Mesenchymal stem cell (in vitro differentiated cells and primary cell): Measurements from ENCODE around the gene TNFRSF4.

Source experiments
- DNase-seq: peaks from one replicate; pipeline ENCODE4 v3.0.0-alpha.2; 2013
- H2AFZ ChIP-seq: one replicate; pipeline ENCODE4 v1.6.1; 2013; ENCODE audit warnings: low read depth, mild to moderate bottlenecking, control low read depth, inconsistent platforms, low read length, moderate library complexity
- H2AK5ac ChIP-seq: 2 replicates; pipeline ENCODE4 v1.6.1; 2013; ENCODE audit warnings: low read length, moderate library complexity, mild to moderate bottlenecking, inconsistent platforms; ENCODE audit not compliant: severe bottlenecking
- H2BK120ac ChIP-seq: one replicate; pipeline ENCODE4 v1.6.1; 2013; ENCODE audit warnings: low read depth, mild to moderate bottlenecking, inconsistent platforms, low read length, moderate library complexity
- H2BK12ac ChIP-seq, 2 experiments: one replicate each; pipeline ENCODE4 v1.6.1; 2013; ENCODE audit warnings: inconsistent platforms in 2 of 2, low read length in 2 of 2, mild to moderate bottlenecking in 2 of 2, moderate library complexity in 2 of 2, control low read depth in 1 of 2
- H2BK15ac ChIP-seq: one replicate; pipeline ENCODE4 v1.6.1; 2013; ENCODE audit warnings: mild to moderate bottlenecking, low read depth, inconsistent platforms; ENCODE audit not compliant: poor library complexity, severe bottlenecking
- H2BK5ac ChIP-seq: 2 replicates; pipeline ENCODE4 v1.6.1; 2013; ENCODE audit warnings: low read depth, mild to moderate bottlenecking, low read length, control low read depth, inconsistent platforms; ENCODE audit not compliant: poor library complexity, severe bottlenecking
- H3K14ac ChIP-seq, 2 experiments: one replicate each; pipeline ENCODE4 v1.6.1; 2013; ENCODE audit warnings: inconsistent platforms in 2 of 2, low read length in 2 of 2, control low read depth in 1 of 2, mild to moderate bottlenecking in 1 of 2, moderate library complexity in 1 of 2
- H3K18ac ChIP-seq, 2 experiments: one replicate each; pipeline ENCODE4 v1.6.1; 2013; ENCODE audit warnings: inconsistent platforms in 2 of 2, low read length in 2 of 2, control low read depth in 1 of 2, low read depth in 1 of 2, mild to moderate bottlenecking in 1 of 2
- H3K23ac ChIP-seq, 2 experiments: one replicate each; pipeline ENCODE4 v1.6.1; 2013; ENCODE audit warnings: inconsistent platforms in 2 of 2, low read length in 2 of 2, mild to moderate bottlenecking in 2 of 2, moderate library complexity in 2 of 2, control low read depth in 1 of 2
- H3K27ac ChIP-seq: 2 replicates; pipeline ENCODE4 v1.5.1; 2013; ENCODE audit warnings: mild to moderate bottlenecking, moderate library complexity, low read length, control low read depth, inconsistent platforms; ENCODE audit not compliant: poor library complexity, severe bottlenecking
- H3K27me3 ChIP-seq, 2 experiments: 2 replicates each; pipeline versions ENCODE4 v1.6.1 to v1.7.0; 2013; ENCODE audit warnings: low read length in 2 of 2, mild to moderate bottlenecking in 2 of 2, moderate library complexity in 2 of 2, control low read depth in 1 of 2, inconsistent platforms in 1 of 2; ENCODE audit not compliant: control insufficient read depth in 1 of 2, insufficient read depth in 1 of 2
- H3K36me3 ChIP-seq, 2 experiments: 2 replicates each; pipeline versions ENCODE4 v1.6.1 to v1.7.0; 2013; ENCODE audit warnings: low read length in 2 of 2, control low read depth in 1 of 2, inconsistent platforms in 1 of 2, low read depth in 1 of 2, mild to moderate bottlenecking in 1 of 2; ENCODE audit not compliant: insufficient read depth in 2 of 2, control insufficient read depth in 1 of 2
- H3K4ac ChIP-seq, 2 experiments: one replicate each; pipeline ENCODE4 v1.6.1; 2013; ENCODE audit warnings: inconsistent platforms in 2 of 2, low read length in 2 of 2, mild to moderate bottlenecking in 2 of 2, moderate library complexity in 2 of 2, control low read depth in 1 of 2, low read depth in 1 of 2
- H3K4me1 ChIP-seq: 2 replicates; pipeline ENCODE4 v1.6.1; 2013; ENCODE audit warnings: low read depth, low read length, control low read depth; ENCODE audit not compliant: control insufficient read depth, insufficient read depth
- H3K4me2 ChIP-seq: 2 replicates; pipeline ENCODE4 v1.6.1; 2013; ENCODE audit warnings: low read length, mild to moderate bottlenecking, inconsistent platforms; ENCODE audit not compliant: poor library complexity, severe bottlenecking
- H3K4me3 ChIP-seq, 2 experiments: 2 replicates each; pipeline versions ENCODE4 v1.5.1 to v1.7.0; 2013; ENCODE audit warnings: low read length in 2 of 2, mild to moderate bottlenecking in 2 of 2, control low read depth in 1 of 2, low read depth in 1 of 2; ENCODE audit not compliant: insufficient read depth in 1 of 2
- H3K79me1 ChIP-seq: replicated peaks from 2 replicates; pipeline ENCODE4 v1.6.1; 2013; ENCODE audit warnings: mild to moderate bottlenecking, control low read depth, low read length, inconsistent platforms; ENCODE audit not compliant: poor library complexity, severe bottlenecking
- H3K9ac ChIP-seq: 2 replicates; pipeline ENCODE4 v1.7.0; 2013; ENCODE audit warnings: mild to moderate bottlenecking, low read length, moderate library complexity
- H3K9me3 ChIP-seq: 2 replicates; pipeline ENCODE4 v1.7.0; 2013; ENCODE audit warnings: mild to moderate bottlenecking, low read length; ENCODE audit not compliant: control insufficient read depth
- H4K8ac ChIP-seq: one replicate; pipeline ENCODE4 v1.6.1; 2013; ENCODE audit warnings: inconsistent platforms, mild to moderate bottlenecking, low read length, moderate library complexity
- H4K91ac ChIP-seq: one replicate; pipeline ENCODE4 v1.6.1; 2013; ENCODE audit warnings: mild to moderate bottlenecking, low read length, inconsistent platforms
- WGBS: methylation state at CpG from one replicate; pipeline ENCODE4 v1.1.7; 2013; ENCODE audit warnings: mixed read lengths; 5-methylcytosine and 5-hydroxymethylcytosine counted together

Gene TNFRSF4

DNA sequence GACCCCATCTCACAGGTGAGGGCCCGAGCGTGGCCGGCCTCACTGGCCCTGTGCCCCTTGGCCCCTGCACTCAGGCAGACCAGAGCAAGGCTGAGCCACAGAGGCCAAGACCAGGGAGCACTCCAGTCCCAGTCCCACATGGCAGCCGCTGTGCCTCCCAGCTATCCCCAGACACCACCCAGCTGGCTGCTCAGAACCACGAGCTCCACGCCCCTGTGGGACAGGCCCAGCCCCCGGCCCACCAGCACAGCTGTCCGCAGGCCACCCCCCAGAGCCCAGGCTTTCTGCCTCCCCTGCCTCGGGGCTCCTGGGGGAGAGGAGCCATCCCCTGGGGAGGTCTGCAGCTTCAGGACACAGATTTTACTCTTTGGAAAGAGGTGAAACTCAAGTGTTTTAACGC lies 41.7 kb upstream of the TNFRSF4 start:
- Histone ChIP-seq H3K4me1 (peaks cover 24% of the 10 kb centered on the region), H3K18ac (no peak overlapping the region), H2AK5ac (no peak overlapping the region), H2BK15ac (no peak overlapping the region), H2BK5ac (no peak overlapping the region), H3K14ac (no peak overlapping the region), H3K4me3 (no peak overlapping the region), H2AFZ (no peak overlapping the region), H3K36me3 (peaks cover 62 to 90% of the 10 kb centered on the region in 2 experiments), H2BK12ac (no peak overlapping the region), H3K9ac (no peak overlapping the region), H3K23ac (no peak overlapping the region), H4K8ac (no peak overlapping the region), H3K4ac (no peak overlapping the region), H2BK120ac (no peak overlapping the region), H4K91ac (no peak overlapping the region), H3K27me3 (no peaks in the 10 kb centered on the region), H3K9me3 (no peaks in the 10 kb centered on the region), H3K27ac (no peak overlapping the region), H3K4me2 (no peak overlapping the region), H3K79me1 (peaks cover 43% of the 10 kb centered on the region)
- DNase-seq, result no peak
- WGBS, result 94% methylated on average over 10 of the region's 10 CpGs

DNA sequence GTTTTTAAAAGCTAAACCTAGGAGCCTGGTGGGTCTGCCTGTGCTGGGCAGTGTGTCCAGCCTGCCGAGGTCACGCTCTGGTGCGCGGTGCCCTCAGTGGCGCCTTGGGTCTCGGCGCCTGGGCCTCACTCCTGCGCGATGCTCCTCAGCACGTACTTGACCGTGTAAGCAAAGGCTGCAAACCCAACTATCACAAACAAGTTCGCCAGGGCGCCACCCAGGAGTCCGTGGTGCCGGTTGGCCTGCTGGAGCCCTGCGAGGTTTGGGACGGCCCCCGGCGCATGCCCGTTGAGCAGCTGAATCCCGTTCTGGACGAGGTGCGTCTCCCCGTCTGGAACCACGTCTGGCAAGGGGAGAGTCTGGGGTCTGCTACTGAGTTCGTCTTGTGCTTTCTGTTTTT lies 41.1 kb upstream of the TNFRSF4 start:
- Histone ChIP-seq H2BK5ac (no peak overlapping the region), H3K27me3 (no peaks in the 10 kb centered on the region), H3K4me2 (no peak overlapping the region), H3K27ac (no peak overlapping the region), H4K91ac (no peak overlapping the region), H2AFZ (no peak overlapping the region), H3K36me3 (peaks cover 57 to 87% of the 10 kb centered on the region in 2 experiments), H2BK120ac (no peak overlapping the region), H3K79me1 (peaks cover 44% of the 10 kb centered on the region), H2BK12ac (no peak overlapping the region), H3K23ac (no peak overlapping the region), H4K8ac (no peak overlapping the region), H3K4ac (no peak overlapping the region), H2BK15ac (no peak overlapping the region), H3K14ac (no peak overlapping the region), H3K4me3 (no peak overlapping the region), H3K9me3 (no peaks in the 10 kb centered on the region), H2AK5ac (no peak overlapping the region), H3K9ac (no peak overlapping the region), H3K18ac (no peak overlapping the region), H3K4me1 (peaks cover 26% of the 10 kb centered on the region)
- 99% methylated on average over 26 of the region's 26 CpGs for WGBS
- no peak for DNase-seq

DNA sequence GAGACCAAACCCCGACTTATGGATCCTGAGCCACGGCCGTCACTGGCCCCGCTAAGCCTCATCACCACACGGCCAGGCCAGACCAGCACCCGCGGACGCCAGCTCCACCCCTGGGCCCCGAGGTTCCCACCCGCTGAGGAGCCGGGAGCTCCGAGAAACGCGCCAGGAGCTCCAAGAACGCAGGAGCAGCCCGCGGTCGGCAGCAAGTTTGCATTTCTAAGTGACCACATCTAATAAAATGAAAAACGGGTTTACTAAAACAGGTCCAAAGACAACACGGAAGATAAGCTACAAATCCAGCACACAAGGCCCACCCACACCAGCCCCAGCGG lies 40.7 kb upstream of the TNFRSF4 start:
- Histone ChIP-seq H3K9ac (no peak overlapping the region), H3K4me1 (peaks cover 26% of the 10 kb centered on the region), H3K14ac (no peak overlapping the region), H4K91ac (no peak overlapping the region), H2BK15ac (no peak overlapping the region), H2BK120ac (no peak overlapping the region), H3K27me3 (no peaks in the 10 kb centered on the region), H3K4me2 (no peak overlapping the region), H3K4ac (no peak overlapping the region), H2BK12ac (no peak overlapping the region), H3K79me1 (peaks cover 46% of the 10 kb centered on the region), H3K9me3 (no peaks in the 10 kb centered on the region), H3K27ac (no peak overlapping the region), H3K18ac (no peak overlapping the region), H3K23ac (no peak overlapping the region), H2AFZ (no peak overlapping the region), H3K36me3 (peaks cover 53 to 82% of the 10 kb centered on the region in 2 experiments), H2AK5ac (no peak overlapping the region), H4K8ac (no peak overlapping the region), H3K4me3 (no peak overlapping the region), H2BK5ac (no peak overlapping the region)
- no peak for DNase-seq
- WGBS, result 96% methylated on average over 21 of the region's 21 CpGs

DNA sequence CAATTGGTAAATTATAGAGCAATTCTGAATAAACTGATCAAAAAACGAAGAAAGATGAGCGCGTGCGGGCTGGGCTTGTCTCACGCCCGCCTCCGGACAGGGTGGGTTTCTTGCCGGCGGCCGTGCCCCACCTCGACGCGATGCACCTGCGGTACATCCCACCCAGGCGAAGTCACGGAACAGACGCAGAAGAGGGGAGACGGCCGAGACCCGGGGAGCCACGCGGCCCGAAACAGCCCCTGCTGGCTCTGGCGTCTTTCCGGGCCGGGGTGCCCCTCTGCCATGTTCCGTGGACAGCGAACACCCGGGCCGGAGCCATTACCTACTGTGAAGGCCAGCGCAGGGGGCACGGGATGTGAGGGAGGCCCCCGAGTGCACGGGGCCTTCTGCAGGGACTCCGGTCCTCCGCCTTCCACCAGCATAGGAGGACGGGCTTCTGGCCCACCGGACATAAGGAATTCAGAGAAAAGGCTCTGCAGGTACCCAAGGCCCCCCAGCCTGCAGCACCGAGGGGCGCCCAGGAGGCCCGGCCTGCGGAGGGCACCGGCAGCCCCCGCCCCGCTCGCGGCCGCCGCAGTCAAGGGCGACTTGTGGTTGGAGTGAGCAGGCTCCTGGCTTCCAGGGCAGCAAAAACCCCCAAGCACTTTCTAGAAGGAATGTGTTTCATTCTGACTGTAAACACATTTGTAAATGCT lies 40.2 kb upstream of the TNFRSF4 start:
- peaks cover 48 to 77% of the 10 kb centered on the region in 2 experiments for H3K36me3 ChIP-seq
- no peak overlapping the region for H3K4ac ChIP-seq
- H4K91ac ChIP-seq, result no peak overlapping the region
- no peak overlapping the region for H3K9ac ChIP-seq
- DNase-seq, result no peak
- peaks cover 25% of the 10 kb centered on the region for H3K4me1 ChIP-seq
- no peak overlapping the region for H2BK120ac ChIP-seq
- H2BK15ac ChIP-seq, result no peak overlapping the region
- no peak overlapping the region for H2AK5ac ChIP-seq
- H3K27me3 ChIP-seq, result no peaks in the 10 kb centered on the region
- no peak overlapping the region for H2BK5ac ChIP-seq
- H3K23ac ChIP-seq, result no peak overlapping the region
- no peak overlapping the region for H4K8ac ChIP-seq
- H3K79me1 ChIP-seq, result peaks cover 47% of the 10 kb centered on the region
- 97% methylated on average over 50 of the region's 50 CpGs for WGBS
- H3K14ac ChIP-seq, result no peak overlapping the region
- no peak overlapping the region for H2BK12ac ChIP-seq
- no peaks in the 10 kb centered on the region for H3K9me3 ChIP-seq
- H3K27ac ChIP-seq, result no peak overlapping the region
- no peak overlapping the region for H3K4me3 ChIP-seq
- H3K18ac ChIP-seq, result no peak overlapping the region
- H3K4me2 ChIP-seq, result no peak overlapping the region
- H2AFZ ChIP-seq, result no peak overlapping the region
